HG02763 (cell line): ENCODE data around the gene RNF138.
"Not testable (repeated sequence)": the region's sequence is repeated elsewhere in the genome, so short reads cannot be mapped to it uniquely, and the experiment has no call there.

ENCODE experiments used
- ATAC-seq: cut with Tn5 transposase; IDR thresholded peaks from one replicate; pipeline ENCODE4 v1.9.1; 2021; ENCODE audit warnings: mild to moderate bottlenecking, moderate library complexity; ENCODE audit not compliant: unreplicated experiment

The RNF138 gene

GRCh38 chr18:32095192-32095899 lies 3.7 kb downstream of the RNF138 start:
- no peak for ATAC-seq

- no peak for ATAC-seq
These were observed 4.2 kb downstream of the RNF138 start for GRCh38 chr18:32095900-32096229.

GRCh38 chr18:32096946-32097345 lies 5.3 kb downstream of the RNF138 start:
- no peak for ATAC-seq

GRCh38 chr18:32104516-32104915 lies 12.8 kb downstream of the RNF138 start:
- no peak for ATAC-seq

- ATAC-seq, result no peak
These were observed 18.3 kb downstream of the RNF138 start for GRCh38 chr18:32110005-32110404.

- ATAC-seq, result no peak
These were observed 20.0 kb downstream of the RNF138 start for GRCh38 chr18:32111706-32112105.

- ATAC-seq, result no peak
These were observed 21.2 kb downstream of the RNF138 start for GRCh38 chr18:32112826-32113225.

GRCh38 chr18:32114293-32114942 lies 22.7 kb downstream of the RNF138 start:
- ATAC-seq, result no peak

GRCh38 chr18:32122039-32122438 lies 30.4 kb downstream of the RNF138 start:
- no peak for ATAC-seq

GRCh38 chr18:32126538-32126937 lies 34.9 kb downstream of the RNF138 start:
- no peak for ATAC-seq

- no peak for ATAC-seq
These were observed 44.0 kb downstream of the RNF138 start for GRCh38 chr18:32135625-32136024.

- ATAC-seq, result no peak
These were observed 46.8 kb downstream of the RNF138 start for GRCh38 chr18:32138332-32138982.

- no peak for ATAC-seq
These were observed 48.2 kb downstream of the RNF138 start for GRCh38 chr18:32139835-32140283.

- ATAC-seq, result no peak
These were observed 56.7 kb downstream of the RNF138 start for GRCh38 chr18:32148185-32148870.

- ATAC-seq, result peak; percentile 70
These were observed 61.2 kb downstream of the RNF138 start for GRCh38 chr18:32152705-32153448.

GRCh38 chr18:32156855-32157254 lies 65.2 kb downstream of the RNF138 start:
- ATAC-seq, result no peak

- no peak for ATAC-seq
These were observed 65.9 kb downstream of the RNF138 start for GRCh38 chr18:32157580-32157979.

GRCh38 chr18:32158108-32158624 lies 66.5 kb downstream of the RNF138 start:
- ATAC-seq, result peak; percentile 95

GRCh38 chr18:32158631-32159030 lies 67.0 kb downstream of the RNF138 start:
- not testable (repeated sequence) for ATAC-seq

- ATAC-seq, result no peak
These were observed 68.9 kb downstream of the RNF138 start for GRCh38 chr18:32160547-32160946.
